ENCODE measurements around the gene PLEKHG4B. TPM values are rescaled to one million over a fixed set of nuclear protein-coding genes. Genes with fewer than 3 reads are reported as not detected.

PLEKHG4B gene
- total and polyA plus RNA-seq, 7 donors: 0.01 TPM; not detected in 6

DNA sequence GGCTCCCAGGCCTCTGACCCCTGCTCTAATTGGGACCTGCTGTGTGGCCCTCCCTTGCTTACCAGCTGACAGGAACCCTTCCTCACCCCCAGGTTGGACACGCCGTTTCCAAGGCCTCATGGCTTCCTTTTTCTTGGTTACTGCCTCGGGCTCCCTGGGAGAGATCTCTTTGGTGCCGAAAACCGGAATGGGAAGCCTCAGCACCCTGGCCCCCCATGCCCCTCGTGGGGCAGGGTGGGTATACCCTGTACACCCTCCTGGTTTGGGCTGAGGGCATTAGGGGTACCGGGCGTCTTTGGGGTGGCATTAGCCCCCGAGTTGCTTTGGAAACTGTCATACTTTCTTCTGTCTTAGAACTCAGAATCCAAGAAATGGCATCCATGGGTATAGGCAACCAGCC, 89.2 kb downstream of the PLEKHG4B start:
- H3K4me1 ChIP-seq: no peaks in the 10 kb centered on the region
- no peaks in the 10 kb centered on the region for H3K27me3 ChIP-seq (ENCODE audit: insufficient read depth in 3 of 3, low read length in 2 of 3)
- ATAC-seq: no peak
- H3K27ac ChIP-seq: no peak overlapping the region
- H3K4me3 ChIP-seq: no peak overlapping the region
- TF ChIP-seq, protein P1, sequence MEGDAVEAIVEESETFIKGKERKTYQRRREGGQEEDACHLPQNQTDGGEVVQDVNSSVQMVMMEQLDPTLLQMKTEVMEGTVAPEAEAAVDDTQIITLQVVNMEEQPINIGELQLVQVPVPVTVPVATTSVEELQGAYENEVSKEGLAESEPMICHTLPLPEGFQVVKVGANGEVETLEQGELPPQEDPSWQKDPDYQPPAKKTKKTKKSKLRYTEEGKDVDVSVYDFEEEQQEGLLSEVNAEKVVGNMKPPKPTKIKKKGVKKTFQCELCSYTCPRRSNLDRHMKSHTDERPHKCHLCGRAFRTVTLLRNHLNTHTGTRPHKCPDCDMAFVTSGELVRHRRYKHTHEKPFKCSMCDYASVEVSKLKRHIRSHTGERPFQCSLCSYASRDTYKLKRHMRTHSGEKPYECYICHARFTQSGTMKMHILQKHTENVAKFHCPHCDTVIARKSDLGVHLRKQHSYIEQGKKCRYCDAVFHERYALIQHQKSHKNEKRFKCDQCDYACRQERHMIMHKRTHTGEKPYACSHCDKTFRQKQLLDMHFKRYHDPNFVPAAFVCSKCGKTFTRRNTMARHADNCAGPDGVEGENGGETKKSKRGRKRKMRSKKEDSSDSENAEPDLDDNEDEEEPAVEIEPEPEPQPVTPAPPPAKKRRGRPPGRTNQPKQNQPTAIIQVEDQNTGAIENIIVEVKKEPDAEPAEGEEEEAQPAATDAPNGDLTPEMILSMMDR (IDR thresholded peaks at IDR 0.05): no peak
- 87 to 91% (median 90%) methylated on average over 9 of the region's 9 CpGs for WGBS, 3 donors
- peak in 1 of 2 donors; percentile 3 for DNase-seq
- intact Hi-C loops (cut with DNase I): no loop called here
- H3K9me3 ChIP-seq: no peaks in the 10 kb centered on the region
- H3K36me3 ChIP-seq (ENCODE audit: insufficient read depth in 1 of 2, low read depth in 1 of 2): no peaks in the 10 kb centered on the region

DNA sequence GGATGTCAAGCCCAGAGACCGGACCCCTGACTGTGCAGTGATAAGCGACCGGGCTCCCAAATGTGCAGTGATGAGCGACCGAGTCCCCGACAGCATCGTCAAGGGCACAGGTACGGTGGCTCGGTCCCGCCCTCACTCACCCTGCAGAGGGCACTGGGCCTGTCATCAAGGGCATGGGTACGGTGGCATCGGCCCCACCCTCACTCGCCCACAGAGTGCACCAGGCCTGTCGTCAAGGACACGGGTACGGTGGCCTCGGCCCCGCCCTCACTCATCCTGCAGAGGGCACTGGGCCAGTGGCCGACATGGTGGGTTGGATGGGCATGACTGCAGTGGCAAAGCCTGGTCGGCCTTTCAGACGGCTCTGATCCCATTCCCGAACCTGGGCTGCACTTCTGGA, 89.6 kb downstream of the PLEKHG4B start:
- Histone ChIP-seq H3K27me3 (ENCODE audit: insufficient read depth in 3 of 3, low read length in 2 of 3) (no peaks in the 10 kb centered on the region), H3K9me3 (no peaks in the 10 kb centered on the region), H3K36me3 (ENCODE audit: insufficient read depth in 1 of 2, low read depth in 1 of 2) (no peaks in the 10 kb centered on the region), H3K4me1 (no peaks in the 10 kb centered on the region), H3K4me3 (no peak overlapping the region), H3K27ac (no peak overlapping the region)
- TF ChIP-seq, protein P1 (IDR thresholded peaks at IDR 0.05): no peak
- DNase-seq (peak in 1 of 2 donors; percentile 6), ATAC-seq (no peak)
- intact Hi-C loops (cut with DNase I): no loop called here
- WGBS, 3 donors: 86 to 95% (median 92%) methylated on average over 22 of the region's 22 CpGs

DNA sequence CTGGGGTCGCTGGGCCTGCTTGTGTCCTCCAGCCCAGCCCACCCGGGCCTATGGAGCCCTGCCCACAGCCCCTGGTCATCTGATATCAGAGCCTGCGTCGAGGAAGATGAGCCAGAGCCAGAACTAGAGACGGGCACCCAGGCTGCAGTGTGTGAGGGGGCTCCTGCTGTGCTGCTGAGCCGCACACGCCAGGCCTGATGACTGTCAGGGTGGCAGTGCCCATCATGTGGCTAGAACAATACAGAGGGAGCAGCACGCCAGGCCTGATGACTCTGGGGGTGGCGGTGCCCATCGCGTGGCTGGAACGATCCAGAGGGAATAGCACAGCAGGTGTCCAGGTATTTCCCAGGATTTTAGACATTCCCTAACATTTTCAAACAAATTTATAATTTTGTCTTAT, 90.2 kb downstream of the PLEKHG4B start:
- intact Hi-C loops (cut with DNase I): no loop called here
- ATAC-seq (no peak), DNase-seq (peak in 1 of 2 donors; percentile 3)
- Histone ChIP-seq H3K9me3 (no peaks in the 10 kb centered on the region), H3K36me3 (ENCODE audit: insufficient read depth in 1 of 2, low read depth in 1 of 2) (no peaks in the 10 kb centered on the region), H3K27ac (no peak overlapping the region), H3K4me3 (no peak overlapping the region), H3K4me1 (no peaks in the 10 kb centered on the region), H3K27me3 (ENCODE audit: insufficient read depth in 3 of 3, low read length in 2 of 3) (no peaks in the 10 kb centered on the region)
- TF ChIP-seq, protein P1 (IDR thresholded peaks at IDR 0.05): no peak
- WGBS, 3 donors: 92 to 96% (median 94%) methylated on average over 12 of the region's 12 CpGs

DNA sequence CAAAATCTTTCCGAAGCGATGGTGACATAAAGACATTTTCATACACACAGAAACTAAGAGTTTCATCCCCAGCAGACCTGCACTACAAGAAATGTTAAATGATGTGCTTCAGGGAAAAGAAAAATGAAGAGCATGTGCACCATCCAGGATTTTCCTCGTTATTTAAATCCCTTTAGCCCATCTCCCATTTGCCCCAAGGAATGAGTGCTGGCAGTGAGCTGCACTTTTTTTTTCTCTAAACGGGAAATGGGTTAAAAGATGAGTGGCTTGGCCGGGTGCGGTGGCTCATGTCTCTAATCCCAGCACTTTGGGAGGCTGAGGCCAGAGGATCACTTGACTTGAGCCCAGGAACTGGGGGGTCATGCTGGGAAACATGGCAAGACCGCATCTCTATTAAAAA, 92.5 kb downstream of the PLEKHG4B start:
- H3K4me1 ChIP-seq: peaks cover 17% of the 10 kb centered on the region
- DNase-seq: peak in 1 of 2 donors; percentile 1
- H3K4me3 ChIP-seq: no peak overlapping the region
- ATAC-seq: no peak
- H3K27me3 ChIP-seq (ENCODE audit: insufficient read depth in 3 of 3, low read length in 2 of 3): no peaks in the 10 kb centered on the region
- intact Hi-C loops (cut with DNase I): no loop called here
- H3K27ac ChIP-seq: no peak overlapping the region
- TF ChIP-seq, protein P1 (IDR thresholded peaks at IDR 0.05): no peak
- H3K36me3 ChIP-seq (ENCODE audit: insufficient read depth in 1 of 2, low read depth in 1 of 2): no peaks in the 10 kb centered on the region
- no peaks in the 10 kb centered on the region for H3K9me3 ChIP-seq
- 59 to 73% (median 71%) methylated on average over 7 of the region's 7 CpGs for WGBS, 3 donors
